H1 (cell line): Measurements from ENCODE around the gene SND1. TPM values are rescaled to one million over a fixed set of nuclear protein-coding genes. Genes with fewer than 3 reads are reported as not detected.

Experiments used
- CTCF ChIA-PET: fragments of 300-600 bp; sonication (Branson Sonifier 250); formaldehyde crosslinking; loops from one replicate; lab custom pipeline; 2021; ENCODE audit not compliant: partially characterized antibody; lab: Charles Lee
- POLR2A ChIA-PET: fragments of 300-600 bp; sonication (Branson Sonifier 250); formaldehyde crosslinking; loops from one replicate; lab custom pipeline; 2021; ENCODE audit warnings: inconsistent platforms; ENCODE audit not compliant: partially characterized antibody; lab: Charles Lee
- DNase-seq, 2 experiments: peaks; one replicate each; pipeline versions ENCODE4 v3.0.0 to v3.0.0-alpha.2; 2010 to 2022; ENCODE audit warnings: low spot score in 2 of 2, low read depth in 1 of 2, mixed read lengths in 1 of 2
- FAIRE-seq: peaks from 2 replicates; lab custom pipeline; 2011; peaks lifted over from hg19 to GRCh38; lab: Jason Lieb, UNC
- H2AFZ ChIP-seq: 2 replicates; pipeline ENCODE4 v1.8.1; 2012; ENCODE audit warnings: low read length, inconsistent platforms
- H2AK5ac ChIP-seq: 2 replicates; pipeline ENCODE4 v1.6.1; 2013; ENCODE audit warnings: low read depth, low read length
- H2BK120ac ChIP-seq: replicated peaks from 2 replicates; pipeline ENCODE3; 2013; ENCODE audit warnings: low read depth, low read length, inconsistent platforms
- H2BK12ac ChIP-seq: 2 replicates; pipeline ENCODE4 v1.6.1; 2013; ENCODE audit warnings: low read depth, low read length
- H2BK15ac ChIP-seq: 2 replicates; pipeline ENCODE4 v1.6.1; 2013; ENCODE audit warnings: low read length
- H2BK20ac ChIP-seq: 2 replicates; pipeline ENCODE4 v1.6.1; 2013; ENCODE audit warnings: low read length
- H2BK5ac ChIP-seq: 2 replicates; pipeline ENCODE4 v1.6.1; 2013; ENCODE audit warnings: low read depth, low read length
- H3K14ac ChIP-seq: 2 replicates; pipeline ENCODE4 v1.6.1; 2013; ENCODE audit warnings: inconsistent platforms; ENCODE audit not compliant: insufficient read length
- H3K18ac ChIP-seq: 2 replicates; pipeline ENCODE4 v1.6.1; 2013; ENCODE audit warnings: low read length; ENCODE audit errors: extremely low read depth
- H3K23ac ChIP-seq: 2 replicates; pipeline ENCODE4 v1.6.1; 2013; ENCODE audit warnings: inconsistent platforms; ENCODE audit not compliant: insufficient read length
- H3K23me2 ChIP-seq: 2 replicates; pipeline ENCODE4 v1.6.1; 2013; ENCODE audit warnings: low read depth, low read length
- H3K27ac ChIP-seq: 2 replicates; pipeline ENCODE4 v1.6.1; 2011; ENCODE audit warnings: low read depth, low read length, inconsistent platforms
- H3K27me3 ChIP-seq, 4 experiments: replicated peaks in 1 of 4; 1 replicate in 1 of 4; 2 replicates in 3 of 4; pipeline versions ENCODE4 v1.6.1 to v1.8.1; 2011 to 2013; ENCODE audit warnings: low read length in 3 of 4, mild to moderate bottlenecking in 3 of 4, inconsistent platforms in 2 of 4, mixed read lengths in 2 of 4, moderate library complexity in 1 of 4; ENCODE audit not compliant: control insufficient read depth in 3 of 4, insufficient read depth in 3 of 4; ENCODE audit errors: extremely low read depth in 1 of 4
- H3K36me3 ChIP-seq, 4 experiments: 2 replicates each; pipeline versions ENCODE4 v1.6.1 to v1.8.1; 2011 to 2013; ENCODE audit warnings: mild to moderate bottlenecking in 4 of 4, low read length in 3 of 4, moderate library complexity in 2 of 4, control low read depth in 1 of 4, inconsistent platforms in 1 of 4; ENCODE audit not compliant: insufficient read depth in 4 of 4, control insufficient read depth in 2 of 4
- H3K4ac ChIP-seq: replicated peaks from 2 replicates; pipeline ENCODE3; 2013; ENCODE audit warnings: low read length, low read depth, mixed read lengths, inconsistent platforms; ENCODE audit not compliant: insufficient read length
- H3K4me1 ChIP-seq, 4 experiments: replicated peaks in 1 of 4; 1 replicate in 1 of 4; 2 replicates in 3 of 4; pipeline versions ENCODE4 v1.6.1 to v1.8.1; 2011 to 2013; ENCODE audit warnings: low read length in 3 of 4, inconsistent platforms in 2 of 4, mixed read lengths in 1 of 4; ENCODE audit not compliant: insufficient read depth in 4 of 4, control insufficient read depth in 3 of 4
- H3K4me2 ChIP-seq, 2 experiments: 2 replicates each; pipeline versions ENCODE4 v1.6.1 to v1.8.1; 2011 to 2013; ENCODE audit warnings: low read depth in 2 of 2, low read length in 2 of 2, control low read depth in 1 of 2, inconsistent platforms in 1 of 2, mild to moderate bottlenecking in 1 of 2; ENCODE audit not compliant: insufficient read depth in 1 of 2
- H3K4me3 ChIP-seq, 4 experiments: fragments of 200-600, 300-600 bp in 1 of 4; sonication (generic), shearing (Covaris generic), sonication (Bioruptor Twin) in 1 of 4; 2 replicates each; pipeline versions ENCODE4 v1.5.1 to v1.8.1; 2011 to 2016; ENCODE audit warnings: low read length in 4 of 4, low read depth in 3 of 4, control low read depth in 2 of 4, inconsistent platforms in 2 of 4, mild to moderate bottlenecking in 2 of 4, mixed read lengths in 1 of 4, moderate library complexity in 1 of 4; ENCODE audit not compliant: insufficient read depth in 2 of 4; ENCODE audit errors: extremely low read depth in 1 of 4
- H3K56ac ChIP-seq: replicated peaks from 2 replicates; pipeline ENCODE3; 2013; ENCODE audit warnings: low read depth, mild to moderate bottlenecking, mixed read lengths, low read length, inconsistent platforms; ENCODE audit not compliant: insufficient read length
- H3K79me1 ChIP-seq: 2 replicates; pipeline ENCODE4 v1.6.1; 2013; ENCODE audit warnings: low read depth, low read length, control low read depth
- H3K79me2 ChIP-seq, 2 experiments: 2 replicates each; pipeline versions ENCODE4 v1.6.1 to v1.8.1; 2012 to 2013; ENCODE audit warnings: low read length in 2 of 2, mild to moderate bottlenecking in 2 of 2, inconsistent platforms in 1 of 2; ENCODE audit not compliant: insufficient read depth in 2 of 2, control insufficient read depth in 1 of 2
- H3K9ac ChIP-seq, 4 experiments: replicated peaks in 1 of 4; 1 replicate in 1 of 4; 2 replicates in 3 of 4; pipeline versions ENCODE4 v1.6.1 to v1.8.1; 2011 to 2013; ENCODE audit warnings: low read depth in 3 of 4, low read length in 3 of 4, control low read depth in 2 of 4, mild to moderate bottlenecking in 2 of 4, moderate library complexity in 2 of 4, inconsistent platforms in 1 of 4; ENCODE audit errors: extremely low read depth in 1 of 4
- H3K9me3 ChIP-seq, 2 experiments: 2 replicates each; pipeline versions ENCODE4 v1.6.1 to v1.8.1; 2012 to 2013; ENCODE audit warnings: mild to moderate bottlenecking in 2 of 2, moderate library complexity in 2 of 2, control low read depth in 1 of 2, inconsistent platforms in 1 of 2, low read depth in 1 of 2, low read length in 1 of 2, mixed read lengths in 1 of 2; ENCODE audit not compliant: insufficient read depth in 2 of 2
- H4K20me1 ChIP-seq, 2 experiments: replicated peaks in 1 of 2; 2 replicates each; pipeline versions ENCODE3 to v1.8.1; 2011 to 2013; ENCODE audit warnings: inconsistent platforms in 2 of 2, low read length in 2 of 2, mild to moderate bottlenecking in 1 of 2; ENCODE audit not compliant: insufficient read depth in 2 of 2, control insufficient read depth in 1 of 2
- H4K5ac ChIP-seq: 2 replicates; pipeline ENCODE4 v1.6.1; 2013; ENCODE audit warnings: low read length, low read depth, mixed read lengths, inconsistent platforms; ENCODE audit not compliant: insufficient read length
- H4K8ac ChIP-seq: 2 replicates; pipeline ENCODE4 v1.8.0; 2013; ENCODE audit warnings: mild to moderate bottlenecking, moderate library complexity, low read length, inconsistent platforms; ENCODE audit not compliant: insufficient read depth; ENCODE audit errors: extremely low read depth
- H4K91ac ChIP-seq: replicated peaks from 2 replicates; pipeline ENCODE3; 2013; ENCODE audit warnings: low read length, mixed read lengths, inconsistent platforms; ENCODE audit not compliant: insufficient read length
- CHD1 ChIP-seq: IDR thresholded peaks from 2 replicates; pipeline ENCODE4 v1.6.1; 2012; ENCODE audit warnings: low read depth, low read length, improper control_type of control experiment
- CHD2 ChIP-seq: IDR thresholded peaks from 2 replicates; pipeline ENCODE4 v1.6.1; 2012; ENCODE audit warnings: low read length, improper control_type of control experiment
- EP300 ChIP-seq, 2 experiments: IDR thresholded peaks; 1 replicate in 1 of 2; 2 replicates in 1 of 2; pipeline ENCODE4 v1.6.1; 2011 to 2012; ENCODE audit warnings: low read depth in 2 of 2, low read length in 2 of 2, mild to moderate bottlenecking in 2 of 2, borderline replicate concordance in 1 of 2, inconsistent platforms in 1 of 2, moderate library complexity in 1 of 2
- HDAC2 ChIP-seq, 2 experiments: fragments of 300-600 bp in 1 of 2; sonication (generic) in 1 of 2; IDR thresholded peaks; 2 replicates each; pipeline ENCODE4 v1.6.1; 2011 to 2012; ENCODE audit warnings: low read depth in 2 of 2, low read length in 2 of 2, mild to moderate bottlenecking in 2 of 2, moderate library complexity in 2 of 2, borderline replicate concordance in 1 of 2, inconsistent platforms in 1 of 2
- KDM1A ChIP-seq: fragments of 200-600, 300-600 bp; sonication (generic); IDR thresholded peaks from 2 replicates; pipeline ENCODE4 v1.7.1; 2016; ENCODE audit warnings: mild to moderate bottlenecking, low read length, borderline replicate concordance
- PHF8 ChIP-seq: fragments of 200-600 bp; sonication (generic); conservative IDR thresholded peaks from 2 replicates; pipeline ENCODE4 v1.7.1; 2012; ENCODE audit warnings: low read depth, mild to moderate bottlenecking, inconsistent platforms, low read length, moderate library complexity
- RXRA ChIP-seq: IDR thresholded peaks from 2 replicates; pipeline ENCODE4 v1.6.1; 2011; ENCODE audit warnings: low read depth, mild to moderate bottlenecking, low read length, moderate library complexity; ENCODE audit not compliant: insufficient read depth
- SP1 ChIP-seq: IDR thresholded peaks from 2 replicates; pipeline ENCODE4 v1.6.1; 2011; ENCODE audit warnings: low read depth, low read length
- TCF12 ChIP-seq: IDR thresholded peaks from 2 replicates; pipeline ENCODE4 v1.6.1; 2011; ENCODE audit warnings: low read depth, mild to moderate bottlenecking, low read length
- ZNF274 ChIP-seq: IDR thresholded peaks from 2 replicates; pipeline ENCODE4 v1.7.0; 2012; ENCODE audit warnings: low read length, borderline replicate concordance; ENCODE audit errors: extremely low read depth
- WGBS, 2 experiments: shearing (Covaris generic) in 1 of 2; methylation state at CpG; one replicate each; pipeline versions ENCODE4 v1.1.6 to v1.1.7; 2013 to 2015; ENCODE audit warnings: low lambda C conversion rate in 2 of 2, mixed read lengths in 2 of 2, inconsistent platforms in 1 of 2, low coverage in 1 of 2, missing lambda C conversion rate in 1 of 2; ENCODE audit not compliant: insufficient replicate concordance in 2 of 2, insufficient coverage in 1 of 2, insufficient read length in 1 of 2; ENCODE audit errors: extremely low coverage in 1 of 2, missing lambda C conversion rate in 1 of 2; 5-methylcytosine and 5-hydroxymethylcytosine counted together
- polyA plus RNA-seq, 7 experiments: library from polyadenylated mRNA; depleted of rRNA in 3 of 7; stranded (reverse) in 5 of 7; unstranded in 2 of 7; fragments of >200 nt in 5 of 7; fragments of 200-250 nt in 2 of 7; gene quantifications; 1 replicate in 5 of 7; 2 replicates in 1 of 7; 4 replicates in 1 of 7; pipeline versions ENCODE4 v1.2.1 to v1.2.3, GENCODE V29; 2011 to 2013; ENCODE audit warnings: missing spikeins in 2 of 7, mixed read lengths in 2 of 7
- total RNA-seq: library from RNA; stranded (reverse); fragmentation: NEBNext Ultra II Directional; extraction: Animal tissue kit (Norgen Biotek cat#: 25700); gene quantifications from 2 replicates; pipeline ENCODE4 v1.2.1, GENCODE V29; 2021

Gene SND1
- total and polyA plus RNA-seq, 2 of the 8 experiments (the other 6 are each of a cell fraction or from before 2014, with no cell fraction given): 122 to 290 TPM

GRCh38 chr7:127886248-127886647, 234.3 kb downstream of the SND1 start:
- no peak overlapping the region for H3K4me2 ChIP-seq
- POLR2A ChIA-PET: interaction anchor here (0.6 kb wide), 1 partner anchor 1322 kb away, joined by 3 read pairs; no protein-coding TSS in a partner anchor
- TF ChIP-seq EP300 (IDR thresholded peaks at IDR 0.05; ENCODE audit: borderline replicate concordance in 1 of 2, low read depth in 2 of 2, low read length in 2 of 2) (no peak), TCF12 (no peak), CHD1 (no peak), PHF8 (no peak), ZNF274 (no peak), RXRA (no peak), HDAC2 (IDR thresholded peaks at IDR 0.05; ENCODE audit: borderline replicate concordance in 1 of 2, low read depth in 2 of 2, low read length in 2 of 2) (no peak), SP1 (no peak), CHD2 (no peak), KDM1A (no peak)

More at GRCh38 chr7:127886248-127886647, 234.3 kb downstream of the SND1 start:
- Histone ChIP-seq H3K56ac (no peak overlapping the region), H2BK15ac (no peak overlapping the region), H3K4me3 (no peak overlapping the region), H3K14ac (no peak overlapping the region), H3K27me3 (no peaks in the 10 kb centered on the region), H3K23ac (no peak overlapping the region), H2BK20ac (no peak overlapping the region), H3K27ac (no peak overlapping the region), H3K4ac (no peak overlapping the region), H4K91ac (no peak overlapping the region), H4K5ac (no peak overlapping the region), H3K36me3 (peaks cover 0 to 16% (median 4%) of the 10 kb centered on the region in 4 experiments; a peak in 4 of 8 replicates), H3K79me1 (no peaks in the 10 kb centered on the region; the same call in 1 of the 2 replicates), H3K4me1 (peaks cover 0 to 20% (median 5%) of the 10 kb centered on the region in 4 experiments; a peak in 3 of 7 replicates), H3K9me3 (no peaks in the 10 kb centered on the region), H4K8ac (no peak overlapping the region), H2BK5ac (no peak overlapping the region), H3K9ac (no peak overlapping the region), H3K18ac (no peak overlapping the region), H3K79me2 (peaks cover 0 to 11% of the 10 kb centered on the region in 2 experiments; a peak in 1 of 4 replicates), H2BK120ac (no peak overlapping the region), H2BK12ac (no peak overlapping the region), H4K20me1 (peaks cover 2 to 3% of the 10 kb centered on the region in 2 experiments), H2AFZ (no peak overlapping the region), H3K23me2 (no peaks in the 10 kb centered on the region), H2AK5ac (no peak overlapping the region)
- FAIRE-seq (no peak), DNase-seq (no peak)
- WGBS, 2 experiments: 86% methylated on average over 3 of the region's 3 CpGs; no CpG with 5 or more reads in 1 of the 2 experiments
- CTCF ChIA-PET: interaction anchor here (1.1 to 2.5 kb wide), 3 partner anchors 10 to 112 kb away, joined by 3 to 8 read pairs (median 3); no protein-coding TSS in a partner anchor
